ENCODE measurements around the gene MTERF2. TPM values are rescaled to one million over a fixed set of nuclear protein-coding genes. Genes with fewer than 3 reads are reported as not detected.

Gene MTERF2
- total RNA-seq, 1 experiment from 2014 or later, result 7.8 TPM

DNA sequence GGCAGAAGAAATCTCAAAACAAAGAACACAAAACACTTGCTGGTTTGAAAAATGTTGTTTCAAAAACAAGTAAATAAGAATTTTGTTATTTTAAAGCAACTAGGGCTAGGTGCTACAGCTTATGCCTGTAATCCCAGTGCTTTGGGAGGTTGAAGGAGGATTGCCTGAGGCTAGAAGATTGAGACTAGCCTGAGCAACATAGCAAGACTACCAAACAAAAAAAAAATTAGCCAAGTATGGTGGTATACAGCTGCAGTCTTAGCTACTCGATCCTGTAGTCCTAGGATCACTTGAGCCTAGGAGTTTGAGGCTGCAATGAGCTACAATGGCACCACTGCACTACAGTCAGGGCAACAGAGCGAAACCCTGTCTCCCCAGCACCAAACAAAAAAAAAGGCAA is 32.6 kb upstream of the MTERF2 start:
- no peaks in the 10 kb centered on the region for H3K9me2 ChIP-seq (ENCODE audit: insufficient read depth)
- no peaks in the 10 kb centered on the region for H3K79me2 ChIP-seq (ENCODE audit: insufficient read depth, low read length)
- H3K9me3 ChIP-seq (ENCODE audit: control insufficient read depth in 1 of 2, insufficient read depth in 1 of 2, low read depth in 1 of 2, low read length in 2 of 2), result no peaks in the 10 kb centered on the region
- H3K4me2 ChIP-seq (ENCODE audit: low read length), result no peak overlapping the region
- no peak overlapping the region for H3K27ac ChIP-seq (ENCODE audit: low read depth, low read length)
- H2AFZ ChIP-seq (ENCODE audit: low read depth, low read length, poor library complexity, severe bottlenecking), result no peak overlapping the region
- H3K4me3 ChIP-seq (replicated peaks in 1 of 2; ENCODE audit: low read depth in 1 of 2, low read length in 2 of 2), result no peak overlapping the region
- no peaks in the 10 kb centered on the region for H3K4me1 ChIP-seq (ENCODE audit: control insufficient read depth in 1 of 2, insufficient read depth in 2 of 2, low read length in 2 of 2)
- no peak overlapping the region for H3K9ac ChIP-seq (ENCODE audit: low read length)
- ATAC-seq (no peak), DNase-seq (ENCODE audit: low read depth, low spot score) (no peak)
- BruUV-seq (replicated peaks), result no TSS peak
- ChIA-PET RAD21 (ENCODE audit: low non-redundant PET in 1 of 2, low total read pairs in 2 of 2, uncharacterized antibody in 2 of 2, unreplicated experiment in 2 of 2) (no interaction called here), CTCF (no interaction called here), POLR2A (no interaction called here)
- TF ChIP-seq EGR1 (IDR thresholded peaks at IDR 0.05; ENCODE audit: low read depth) (no peak), EZH2phosphoT487 (IDR thresholded peaks at IDR 0.05; ENCODE audit: borderline replicate concordance) (no peak), POLR2A (IDR thresholded peaks at IDR 0.05; ENCODE audit: borderline replicate concordance, extremely low read depth, insufficient read depth, insufficient read length) (no peak), CBX3 (IDR thresholded peaks at IDR 0.05; ENCODE audit: low read depth) (no peak), RAD21 (IDR thresholded peaks at IDR 0.05; ENCODE audit: low read depth) (no peak), SP1 (IDR thresholded peaks at IDR 0.05; ENCODE audit: low read depth) (no peak), JUND (IDR thresholded peaks at IDR 0.05) (no peak), ZNF274 (IDR thresholded peaks at IDR 0.05; ENCODE audit: low read depth, low read length) (no peak), EZH2 (IDR thresholded peaks at IDR 0.05) (no peak), TCF7L2 (IDR thresholded peaks at IDR 0.05; ENCODE audit: borderline replicate concordance, extremely low read depth, insufficient read depth, insufficient read length) (no peak), YY1 (IDR thresholded peaks at IDR 0.05; ENCODE audit: extremely low read depth, insufficient replicate concordance, low read depth, low read length) (no peak), SRF (IDR thresholded peaks at IDR 0.05; ENCODE audit: low read depth) (no peak)
- TF ChIP-seq, protein P1, sequence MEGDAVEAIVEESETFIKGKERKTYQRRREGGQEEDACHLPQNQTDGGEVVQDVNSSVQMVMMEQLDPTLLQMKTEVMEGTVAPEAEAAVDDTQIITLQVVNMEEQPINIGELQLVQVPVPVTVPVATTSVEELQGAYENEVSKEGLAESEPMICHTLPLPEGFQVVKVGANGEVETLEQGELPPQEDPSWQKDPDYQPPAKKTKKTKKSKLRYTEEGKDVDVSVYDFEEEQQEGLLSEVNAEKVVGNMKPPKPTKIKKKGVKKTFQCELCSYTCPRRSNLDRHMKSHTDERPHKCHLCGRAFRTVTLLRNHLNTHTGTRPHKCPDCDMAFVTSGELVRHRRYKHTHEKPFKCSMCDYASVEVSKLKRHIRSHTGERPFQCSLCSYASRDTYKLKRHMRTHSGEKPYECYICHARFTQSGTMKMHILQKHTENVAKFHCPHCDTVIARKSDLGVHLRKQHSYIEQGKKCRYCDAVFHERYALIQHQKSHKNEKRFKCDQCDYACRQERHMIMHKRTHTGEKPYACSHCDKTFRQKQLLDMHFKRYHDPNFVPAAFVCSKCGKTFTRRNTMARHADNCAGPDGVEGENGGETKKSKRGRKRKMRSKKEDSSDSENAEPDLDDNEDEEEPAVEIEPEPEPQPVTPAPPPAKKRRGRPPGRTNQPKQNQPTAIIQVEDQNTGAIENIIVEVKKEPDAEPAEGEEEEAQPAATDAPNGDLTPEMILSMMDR (IDR thresholded peaks at IDR 0.05 in 2 of 3, conservative IDR thresholded peaks at IDR 0.05 in 1 of 3; ENCODE audit: borderline replicate concordance in 1 of 3, insufficient read depth in 1 of 3, low read depth in 2 of 3, low read length in 2 of 3), result no peak
- TF ChIP-seq, protein P2, sequence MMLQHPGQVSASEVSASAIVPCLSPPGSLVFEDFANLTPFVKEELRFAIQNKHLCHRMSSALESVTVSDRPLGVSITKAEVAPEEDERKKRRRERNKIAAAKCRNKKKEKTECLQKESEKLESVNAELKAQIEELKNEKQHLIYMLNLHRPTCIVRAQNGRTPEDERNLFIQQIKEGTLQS (IDR thresholded peaks at IDR 0.05), result no peak
- TF ChIP-seq, protein P3, sequence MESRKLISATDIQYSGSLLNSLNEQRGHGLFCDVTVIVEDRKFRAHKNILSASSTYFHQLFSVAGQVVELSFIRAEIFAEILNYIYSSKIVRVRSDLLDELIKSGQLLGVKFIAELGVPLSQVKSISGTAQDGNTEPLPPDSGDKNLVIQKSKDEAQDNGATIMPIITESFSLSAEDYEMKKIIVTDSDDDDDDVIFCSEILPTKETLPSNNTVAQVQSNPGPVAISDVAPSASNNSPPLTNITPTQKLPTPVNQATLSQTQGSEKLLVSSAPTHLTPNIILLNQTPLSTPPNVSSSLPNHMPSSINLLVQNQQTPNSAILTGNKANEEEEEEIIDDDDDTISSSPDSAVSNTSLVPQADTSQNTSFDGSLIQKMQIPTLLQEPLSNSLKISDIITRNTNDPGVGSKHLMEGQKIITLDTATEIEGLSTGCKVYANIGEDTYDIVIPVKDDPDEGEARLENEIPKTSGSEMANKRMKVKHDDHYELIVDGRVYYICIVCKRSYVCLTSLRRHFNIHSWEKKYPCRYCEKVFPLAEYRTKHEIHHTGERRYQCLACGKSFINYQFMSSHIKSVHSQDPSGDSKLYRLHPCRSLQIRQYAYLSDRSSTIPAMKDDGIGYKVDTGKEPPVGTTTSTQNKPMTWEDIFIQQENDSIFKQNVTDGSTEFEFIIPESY (IDR thresholded peaks at IDR 0.05; ENCODE audit: extremely low read depth, insufficient replicate concordance, low read length), result no peak
- no peaks in the 10 kb centered on the region for H4K20me1 ChIP-seq (ENCODE audit: insufficient read depth)
- no peaks in the 10 kb centered on the region for H3K27me3 ChIP-seq (ENCODE audit: insufficient read depth, low read length)
- intact Hi-C loops (cut with micrococcal nuclease), result no loop called here
- H3K36me3 ChIP-seq (ENCODE audit: control insufficient read depth in 1 of 2, insufficient read depth in 2 of 2, low read length in 2 of 2), result no peaks in the 10 kb centered on the region
